ENCODE measurements around the gene PDS5B. TPM values are rescaled to one million over a fixed set of nuclear protein-coding genes. Genes with fewer than 3 reads are reported as not detected.
"Not testable (repeated sequence)": the region's sequence is repeated elsewhere in the genome, so short reads cannot be mapped to it uniquely, and the experiment has no call there.

PDS5B gene
- polyA plus RNA-seq, 1 experiment, result 16.7 TPM

GRCh38 chr13:32713397-32713796 lies 127.1 kb downstream of the PDS5B start:
- TF ChIP-seq CTCF (IDR thresholded peaks at IDR 0.05; ENCODE audit: low read depth, low read length), result no peak
- Histone ChIP-seq H3K4me3 (ENCODE audit: low read depth, low read length) (no peak overlapping the region), H3K27ac (ENCODE audit: low read depth, low read length) (no peak overlapping the region), H3K9me3 (ENCODE audit: control insufficient read depth, insufficient read depth, low read length) (peaks cover 8% of the 10 kb centered on the region), H3K27me3 (ENCODE audit: control insufficient read depth, insufficient read depth, low read length) (no peaks in the 10 kb centered on the region)
- DNase-seq (ENCODE audit: low read depth, low spot score), result no peak
- ChIA-PET CTCF (interaction anchor here (0.6 kb wide), 1 partner anchor 74 kb away, joined by 3 read pairs; no protein-coding TSS in a partner anchor), POLR2A (no interaction called here)

- H3K4me3 ChIP-seq (ENCODE audit: low read depth, low read length); POLR2A ChIA-PET; CTCF ChIA-PET; H3K27me3 ChIP-seq (ENCODE audit: control insufficient read depth, insufficient read depth, low read length); DNase-seq (ENCODE audit: low read depth, low spot score); H3K9me3 ChIP-seq (ENCODE audit: control insufficient read depth, insufficient read depth, low read length); H3K27ac ChIP-seq (ENCODE audit: low read depth, low read length): not testable (repeated sequence)
Observed at GRCh38 chr13:32716201-32716600, 129.9 kb downstream of the PDS5B start.

- Histone ChIP-seq H3K27me3 (ENCODE audit: control insufficient read depth, insufficient read depth, low read length) (no peaks in the 10 kb centered on the region), H3K4me3 (ENCODE audit: low read depth, low read length) (no peak overlapping the region), H3K9me3 (ENCODE audit: control insufficient read depth, insufficient read depth, low read length) (peaks cover 14% of the 10 kb centered on the region), H3K27ac (ENCODE audit: low read depth, low read length) (no peak overlapping the region)
- ChIA-PET POLR2A (no interaction called here), CTCF (no interaction called here)
- no peak for TF ChIP-seq CTCF (IDR thresholded peaks at IDR 0.05; ENCODE audit: low read depth, low read length)
- no peak for DNase-seq (ENCODE audit: low read depth, low spot score)
Observed at GRCh38 chr13:32720026-32720425, 133.8 kb downstream of the PDS5B start.

- CTCF ChIA-PET; H3K4me3 ChIP-seq (ENCODE audit: low read depth, low read length); H3K27me3 ChIP-seq (ENCODE audit: control insufficient read depth, insufficient read depth, low read length); DNase-seq (ENCODE audit: low read depth, low spot score); H3K27ac ChIP-seq (ENCODE audit: low read depth, low read length); POLR2A ChIA-PET; H3K9me3 ChIP-seq (ENCODE audit: control insufficient read depth, insufficient read depth, low read length): not testable (repeated sequence)
Observed at GRCh38 chr13:32721131-32722034, 135.1 kb downstream of the PDS5B start.

GRCh38 chr13:32722340-32722739 lies 136.1 kb downstream of the PDS5B start:
- no peak overlapping the region for H3K4me3 ChIP-seq (ENCODE audit: low read depth, low read length)
- H3K27ac ChIP-seq (ENCODE audit: low read depth, low read length), result no peak overlapping the region
- ChIA-PET POLR2A (no interaction called here), CTCF (no interaction called here)
- TF ChIP-seq CTCF (IDR thresholded peaks at IDR 0.05; ENCODE audit: low read depth, low read length), result no peak
- no peak for DNase-seq (ENCODE audit: low read depth, low spot score)
- no peaks in the 10 kb centered on the region for H3K27me3 ChIP-seq (ENCODE audit: control insufficient read depth, insufficient read depth, low read length)
- H3K9me3 ChIP-seq (ENCODE audit: control insufficient read depth, insufficient read depth, low read length), result peaks cover 6% of the 10 kb centered on the region; the same call in 1 of the 2 replicates

- ChIA-PET POLR2A (no interaction called here), CTCF (no interaction called here)
- H3K27ac ChIP-seq (ENCODE audit: low read depth, low read length), result no peak overlapping the region
- TF ChIP-seq CTCF (IDR thresholded peaks at IDR 0.05; ENCODE audit: low read depth, low read length), result no peak
- no peak overlapping the region for H3K4me3 ChIP-seq (ENCODE audit: low read depth, low read length)
- H3K27me3 ChIP-seq (ENCODE audit: control insufficient read depth, insufficient read depth, low read length), result no peaks in the 10 kb centered on the region
- no peak for DNase-seq (ENCODE audit: low read depth, low spot score)
- peaks cover 6% of the 10 kb centered on the region; the same call in 1 of the 2 replicates for H3K9me3 ChIP-seq (ENCODE audit: control insufficient read depth, insufficient read depth, low read length)
Observed at GRCh38 chr13:32723987-32724386, 137.7 kb downstream of the PDS5B start.

Data from AG04450 (cell line).